GM12865 (cell line): ENCODE results near the gene CUL3.

Experiments
- DNase-seq: peaks from one replicate; pipeline ENCODE4 v3.0.0; 2010; ENCODE audit warnings: low read depth
- H3K4me3 ChIP-seq: 2 replicates; pipeline ENCODE4 v1.5.1; 2011; ENCODE audit warnings: mild to moderate bottlenecking, low read depth, low read length, control low read depth
- CTCF ChIP-seq: IDR thresholded peaks from 2 replicates; pipeline ENCODE4 v1.5.1; 2011; ENCODE audit warnings: low read length, control low read depth, low read depth, inconsistent platforms; ENCODE audit not compliant: insufficient read depth; ENCODE audit errors: missing control alignments

Gene CUL3

GRCh38 chr2:224453892-224454291, 131.3 kb downstream of the CUL3 start:
- no peak for TF ChIP-seq CTCF
- no peak overlapping the region for H3K4me3 ChIP-seq
- DNase-seq = no peak

GRCh38 chr2:224449212-224450147, 135.7 kb downstream of the CUL3 start:
- peak; percentile 54 for TF ChIP-seq CTCF
- DNase-seq = peak; percentile 37
- no peak overlapping the region for H3K4me3 ChIP-seq

- no peak for DNase-seq
- TF ChIP-seq CTCF = no peak
Observed at GRCh38 chr2:224448236-224448635, 136.9 kb downstream of the CUL3 start.

GRCh38 chr2:224444783-224445182, 140.4 kb downstream of the CUL3 start:
- no peak for TF ChIP-seq CTCF
- no peak overlapping the region for H3K4me3 ChIP-seq
- no peak for DNase-seq

More at GRCh38 chr2:224448236-224448635, 136.9 kb downstream of the CUL3 start:
- H3K4me3 ChIP-seq = no peak overlapping the region

GRCh38 chr2:224444021-224444420, 141.1 kb downstream of the CUL3 start:
- DNase-seq = no peak
- no peak overlapping the region for H3K4me3 ChIP-seq
- TF ChIP-seq CTCF = no peak

GRCh38 chr2:224442071-224442967, 142.8 kb downstream of the CUL3 start:
- no peak for TF ChIP-seq CTCF
- DNase-seq = peak; percentile 31
- peak overlapping the region; percentile 9 for H3K4me3 ChIP-seq
